Mesothelial cell of epicardium (in vitro differentiated cells): Measurements from ENCODE around the gene SEC14L2. TPM values are rescaled to one million over a fixed set of nuclear protein-coding genes. Genes with fewer than 3 reads are reported as not detected.

Experiments used
- DNase-seq, 2 experiments: peaks; one replicate each; pipeline ENCODE4 v3.0.0; 2021; ENCODE audit warnings: low spot score in 2 of 2; ENCODE audit not compliant: unreplicated experiment in 2 of 2
- H3K27ac Mint-ChIP-seq: 2 replicates; pipeline ENCODE4 v1.8.0; 2021; ENCODE audit warnings: mixed read lengths
- H3K27me3 Mint-ChIP-seq: 2 replicates; pipeline ENCODE4 v1.8.0; 2021; ENCODE audit warnings: low read depth, mixed read lengths
- H3K36me3 Mint-ChIP-seq: 2 replicates; pipeline ENCODE4 v1.8.0; 2021; ENCODE audit warnings: mixed read lengths
- H3K4me1 Mint-ChIP-seq: 2 replicates; pipeline ENCODE4 v1.8.0; 2021; ENCODE audit warnings: mixed read lengths
- H3K4me3 Mint-ChIP-seq: 2 replicates; pipeline ENCODE4 v1.8.0; 2021; ENCODE audit warnings: mild to moderate bottlenecking, moderate library complexity, mixed read lengths
- H3K9me3 Mint-ChIP-seq: 2 replicates; pipeline ENCODE4 v1.8.0; 2021; ENCODE audit warnings: mixed read lengths
- CTCF ChIP-seq: fragments of 200-600 bp; sonication (generic); IDR thresholded peaks from one replicate; pipeline ENCODE4 v1.5.0; 2021; ENCODE audit warnings: antibody characterized with exemption; ENCODE audit not compliant: unreplicated experiment
- total RNA-seq: library from RNA; stranded (reverse); gene quantifications from 3 replicates; pipeline ENCODE4 v1.2.1, GENCODE V29; 2021

Gene SEC14L2
- total RNA-seq, 1 donor from 2014 or later: 4.3 TPM

GRCh38 chr22:30452861-30453260 lies 56.0 kb downstream of the SEC14L2 start:
- no peak overlapping the region for H3K4me3 Mint-ChIP-seq
- no peak for TF ChIP-seq CTCF
- peaks cover 4% of the 10 kb centered on the region for H3K4me1 Mint-ChIP-seq
- H3K27me3 Mint-ChIP-seq: peaks cover 20% of the 10 kb centered on the region
- no peaks in the 10 kb centered on the region for H3K9me3 Mint-ChIP-seq
- no peak overlapping the region for H3K27ac Mint-ChIP-seq
- no peak for DNase-seq
- no peaks in the 10 kb centered on the region for H3K36me3 Mint-ChIP-seq

- H3K9me3 Mint-ChIP-seq: no peaks in the 10 kb centered on the region
- peaks cover 4% of the 10 kb centered on the region for H3K4me1 Mint-ChIP-seq
- no peak for TF ChIP-seq CTCF
- H3K27me3 Mint-ChIP-seq: peaks cover 22% of the 10 kb centered on the region
- no peak overlapping the region for H3K4me3 Mint-ChIP-seq
- no peaks in the 10 kb centered on the region for H3K36me3 Mint-ChIP-seq
- no peak for DNase-seq
- H3K27ac Mint-ChIP-seq: no peak overlapping the region
These were observed 57.1 kb downstream of the SEC14L2 start for GRCh38 chr22:30453731-30454510.

- no peak for DNase-seq
- H3K4me3 Mint-ChIP-seq: no peak overlapping the region
- H3K27me3 Mint-ChIP-seq: peaks cover 22% of the 10 kb centered on the region
- no peak for TF ChIP-seq CTCF
- H3K27ac Mint-ChIP-seq: no peak overlapping the region
- H3K4me1 Mint-ChIP-seq: peaks cover 4% of the 10 kb centered on the region
- H3K36me3 Mint-ChIP-seq: no peaks in the 10 kb centered on the region
- no peaks in the 10 kb centered on the region for H3K9me3 Mint-ChIP-seq
These were observed 58.4 kb downstream of the SEC14L2 start for GRCh38 chr22:30455075-30455840.

- no peak overlapping the region for H3K27ac Mint-ChIP-seq
- DNase-seq: no peak
- peaks cover 21% of the 10 kb centered on the region for H3K27me3 Mint-ChIP-seq
- H3K4me1 Mint-ChIP-seq: no peaks in the 10 kb centered on the region
- no peaks in the 10 kb centered on the region for H3K36me3 Mint-ChIP-seq
- H3K4me3 Mint-ChIP-seq: no peak overlapping the region
- no peak for TF ChIP-seq CTCF
- no peaks in the 10 kb centered on the region for H3K9me3 Mint-ChIP-seq
These were observed 61.2 kb downstream of the SEC14L2 start for GRCh38 chr22:30457981-30458380.

GRCh38 chr22:30459181-30460052 lies 62.6 kb downstream of the SEC14L2 start:
- peaks cover 20% of the 10 kb centered on the region for H3K27me3 Mint-ChIP-seq
- no peak for TF ChIP-seq CTCF
- no peak overlapping the region for H3K27ac Mint-ChIP-seq
- no peak overlapping the region for H3K4me3 Mint-ChIP-seq
- H3K36me3 Mint-ChIP-seq: no peaks in the 10 kb centered on the region
- H3K4me1 Mint-ChIP-seq: no peaks in the 10 kb centered on the region
- no peaks in the 10 kb centered on the region for H3K9me3 Mint-ChIP-seq
- DNase-seq: peak in 1 of 2 experiments; percentile 51
